Sigmoid colon (tissue), 4 donors: ENCODE measurements around the gene SMIM38.

Source experiments
- CTCF ChIP-seq, 4 experiments: fragments of 450-650 bp in 3 of 4; fragments of 200-600 bp in 1 of 4; IDR thresholded peaks; one replicate each; pipeline ENCODE4 v1.5.1; 2016 to 2019; ENCODE audit warnings: antibody characterized with exemption in 4 of 4, mild to moderate bottlenecking in 3 of 4, moderate library complexity in 2 of 4
- POLR2A ChIP-seq, 2 donors: fragments of 450-650 bp; IDR thresholded peaks; one replicate each; pipeline ENCODE4 v1.6.1; 2016; ENCODE audit warnings: antibody characterized with exemption in 2 of 2, mild to moderate bottlenecking in 2 of 2, moderate library complexity in 2 of 2
- POLR2AphosphoS5 ChIP-seq, 4 donors: sonication (generic); formaldehyde crosslinking; IDR thresholded peaks; one replicate each; pipeline ENCODE4 v1.6.1; 2017; ENCODE audit warnings: antibody characterized with exemption in 4 of 4

- TF ChIP-seq POLR2A (IDR thresholded peaks at IDR 0.05) (no peak), CTCF (IDR thresholded peaks at IDR 0.05) (peak in 1 of 4 experiments; percentile 31), POLR2AphosphoS5 (IDR thresholded peaks at IDR 0.05) (peak in 3 of 4 donors; percentile 31 to 51 (median 39))
Measured at GRCh38 chr11:69166218-69167115, 10.7 kb downstream of the SMIM38 start.
